KMS-11 (cell line): ENCODE measurements around the gene METTL27.
"Not testable (repeated sequence)": the region's sequence is repeated elsewhere in the genome, so short reads cannot be mapped to it uniquely, and the experiment has no call there.

Source experiments
- H2AFZ ChIP-seq: fragments of 200-600 bp; sonication (generic); 2 replicates; pipeline ENCODE4 v1.6.1; 2016; ENCODE audit warnings: antibody characterized with exemption, mixed run types, low read depth
- H3K27ac ChIP-seq: fragments of 200-600 bp; sonication (generic); 2 replicates; pipeline ENCODE4 v1.6.1; 2016; ENCODE audit warnings: mild to moderate bottlenecking, mixed run types
- H3K27me3 ChIP-seq: fragments of 200-600 bp; sonication (generic); 2 replicates; pipeline ENCODE4 v1.6.1; 2017; ENCODE audit warnings: mild to moderate bottlenecking, low read depth, mixed run types, moderate library complexity; ENCODE audit not compliant: insufficient read depth
- H3K36me3 ChIP-seq: fragments of 200-600 bp; sonication (generic); 2 replicates; pipeline ENCODE4 v1.6.1; 2017; ENCODE audit warnings: mild to moderate bottlenecking, mixed run types; ENCODE audit not compliant: insufficient read depth
- H3K4me1 ChIP-seq: fragments of 200-600 bp; sonication (generic); 2 replicates; pipeline ENCODE4 v1.6.1; 2016; ENCODE audit warnings: mild to moderate bottlenecking, low read depth, mixed run types; ENCODE audit not compliant: poor library complexity, severe bottlenecking
- H3K4me2 ChIP-seq: fragments of 200-600 bp; sonication (generic); 2 replicates; pipeline ENCODE4 v1.7.0; 2016; ENCODE audit warnings: mild to moderate bottlenecking, mixed run types
- H3K4me3 ChIP-seq: fragments of 200-600 bp; sonication (generic); IDR thresholded peaks from 2 replicates; pipeline ENCODE4 v1.6.1; 2017; ENCODE audit warnings: low read depth, low read length, mixed read lengths; ENCODE audit not compliant: insufficient read depth
- H3K79me2 ChIP-seq: fragments of 200-600 bp; sonication (generic); 2 replicates; pipeline ENCODE4 v1.6.1; 2016; ENCODE audit warnings: low read depth, mixed run types; ENCODE audit not compliant: insufficient read depth
- H3K9ac ChIP-seq: fragments of 200-600 bp; sonication (generic); 2 replicates; pipeline ENCODE4 v1.6.1; 2016; ENCODE audit warnings: mild to moderate bottlenecking, mixed run types
- H4K20me1 ChIP-seq: fragments of 200-600 bp; sonication (generic); 2 replicates; pipeline ENCODE4 v1.6.1; 2016; ENCODE audit warnings: mild to moderate bottlenecking, mixed run types; ENCODE audit not compliant: insufficient read depth
- CTCF ChIP-seq: fragments of 200-600 bp; sonication (generic); conservative IDR thresholded peaks from 2 replicates; pipeline ENCODE4 v1.6.1; 2017; ENCODE audit warnings: low read depth, mild to moderate bottlenecking, antibody characterized with exemption, low read length, moderate library complexity, mixed read lengths

METTL27 gene

GRCh38 chr7:73809467-73809951 is 32.8 kb downstream of the METTL27 start:
- Histone ChIP-seq H2AFZ (no peak overlapping the region), H3K4me3 (no peak overlapping the region), H3K27me3 (no peaks in the 10 kb centered on the region), H4K20me1 (no peaks in the 10 kb centered on the region), H3K9ac (no peak overlapping the region), H3K79me2 (no peaks in the 10 kb centered on the region), H3K4me1 (no peaks in the 10 kb centered on the region), H3K27ac (no peak overlapping the region), H3K36me3 (no peaks in the 10 kb centered on the region), H3K4me2 (no peak overlapping the region)
- TF ChIP-seq CTCF = no peak

- H4K20me1 ChIP-seq = no peaks in the 10 kb centered on the region
- H3K27ac ChIP-seq = no peak overlapping the region
- H3K27me3 ChIP-seq = no peaks in the 10 kb centered on the region
- H3K79me2 ChIP-seq = no peaks in the 10 kb centered on the region
- no peak overlapping the region for H3K4me3 ChIP-seq
- TF ChIP-seq CTCF = no peak
- H2AFZ ChIP-seq = no peak overlapping the region
- H3K4me1 ChIP-seq = no peaks in the 10 kb centered on the region
- no peak overlapping the region for H3K4me2 ChIP-seq
- no peak overlapping the region for H3K9ac ChIP-seq
- H3K36me3 ChIP-seq = no peaks in the 10 kb centered on the region
Observed at GRCh38 chr7:73802459-73802858, 39.9 kb downstream of the METTL27 start.

- no peaks in the 10 kb centered on the region for H3K36me3 ChIP-seq
- H3K4me1 ChIP-seq = no peaks in the 10 kb centered on the region
- H3K4me3 ChIP-seq = no peak overlapping the region
- no peaks in the 10 kb centered on the region for H4K20me1 ChIP-seq
- no peaks in the 10 kb centered on the region for H3K79me2 ChIP-seq
- no peak overlapping the region for H2AFZ ChIP-seq
- no peak overlapping the region for H3K27ac ChIP-seq
- no peak overlapping the region for H3K4me2 ChIP-seq
- H3K9ac ChIP-seq = no peak overlapping the region
- H3K27me3 ChIP-seq = no peaks in the 10 kb centered on the region
- TF ChIP-seq CTCF = no peak
Observed at GRCh38 chr7:73801577-73801976, 40.7 kb downstream of the METTL27 start.

GRCh38 chr7:73799282-73800141 is 42.8 kb downstream of the METTL27 start:
- Histone ChIP-seq H3K4me1 (no peaks in the 10 kb centered on the region), H3K27ac (no peak overlapping the region), H3K27me3 (no peaks in the 10 kb centered on the region), H3K36me3 (no peaks in the 10 kb centered on the region), H2AFZ (no peak overlapping the region), H3K79me2 (no peaks in the 10 kb centered on the region), H3K9ac (no peak overlapping the region), H3K4me3 (no peak overlapping the region), H4K20me1 (no peaks in the 10 kb centered on the region), H3K4me2 (no peak overlapping the region)
- TF ChIP-seq CTCF = no peak

GRCh38 chr7:73797176-73797575 is 45.1 kb downstream of the METTL27 start:
- not testable (repeated sequence) for H3K79me2 ChIP-seq, H2AFZ ChIP-seq, H3K9ac ChIP-seq, H4K20me1 ChIP-seq, H3K4me1 ChIP-seq, H3K27ac ChIP-seq, H3K4me2 ChIP-seq, H3K36me3 ChIP-seq, H3K4me3 ChIP-seq, H3K27me3 ChIP-seq

GRCh38 chr7:73796656-73797055 is 45.7 kb downstream of the METTL27 start:
- not testable (repeated sequence) for H3K27me3 ChIP-seq, H2AFZ ChIP-seq, H3K4me2 ChIP-seq, H3K36me3 ChIP-seq, H3K4me1 ChIP-seq, H3K27ac ChIP-seq, H3K9ac ChIP-seq, H4K20me1 ChIP-seq, H3K79me2 ChIP-seq, H3K4me3 ChIP-seq

- H3K4me2 ChIP-seq = not testable (repeated sequence)
Observed at GRCh38 chr7:73795188-73795587, 47.1 kb downstream of the METTL27 start.

More at GRCh38 chr7:73795188-73795587, 47.1 kb downstream of the METTL27 start:
- H3K27ac ChIP-seq, H4K20me1 ChIP-seq, H3K9ac ChIP-seq, H3K36me3 ChIP-seq, H2AFZ ChIP-seq, H3K4me3 ChIP-seq, H3K79me2 ChIP-seq, H3K4me1 ChIP-seq, H3K27me3 ChIP-seq: not testable (repeated sequence)
